Mononuclear cell (primary cell): ENCODE results near the gene RNF217. TPM values are rescaled to one million over a fixed set of nuclear protein-coding genes. Genes with fewer than 3 reads are reported as not detected.
"Not testable (repeated sequence)": the region's sequence is repeated elsewhere in the genome, so short reads cannot be mapped to it uniquely, and the experiment has no call there.

Source experiments
- H3K27me3 ChIP-seq: 2 replicates; pipeline ENCODE4 v1.6.0; 2011; ENCODE audit warnings: low read length, control low read depth; ENCODE audit not compliant: insufficient read depth
- H3K4me1 ChIP-seq: 2 replicates; pipeline ENCODE4 v1.5.1; 2011; ENCODE audit warnings: mild to moderate bottlenecking, low read length, control low read depth; ENCODE audit not compliant: insufficient read depth
- H3K4me3 ChIP-seq: 2 replicates; pipeline ENCODE4 v1.5.1; 2011; ENCODE audit warnings: mild to moderate bottlenecking, low read length, moderate library complexity
- H3K9me3 ChIP-seq: 2 replicates; pipeline ENCODE4 v1.5.1; 2011; ENCODE audit warnings: low read depth, mild to moderate bottlenecking, control low read depth, low read length
- total RNA-seq: library from RNA; depleted of rRNA; stranded (reverse); fragments of >200 nt; gene quantifications from one replicate; pipeline ENCODE4 v1.2.3, GENCODE V29; 2012

The RNF217 gene
- total RNA-seq, 1 donor = 2.0 TPM

DNA sequence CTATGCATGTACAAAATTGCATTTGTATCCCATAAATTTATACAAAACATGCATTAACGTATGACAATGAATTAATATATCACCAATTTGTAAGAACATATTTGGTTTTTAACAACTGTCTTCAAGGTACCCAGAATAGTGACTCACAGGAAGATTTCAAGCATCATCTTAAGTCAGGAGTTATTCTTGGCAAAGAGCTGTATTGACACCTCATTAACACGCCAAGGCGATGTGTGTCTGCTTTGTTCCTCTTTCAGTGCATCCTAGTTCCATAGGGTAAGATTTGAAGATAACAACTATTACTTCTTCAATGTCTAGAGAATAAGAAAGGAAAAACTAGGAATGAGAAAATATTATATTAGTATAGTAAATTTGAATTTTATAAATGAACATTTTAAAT, 155.6 kb downstream of the RNF217 start:
- H3K27me3 ChIP-seq = no peaks in the 10 kb centered on the region

DNA sequence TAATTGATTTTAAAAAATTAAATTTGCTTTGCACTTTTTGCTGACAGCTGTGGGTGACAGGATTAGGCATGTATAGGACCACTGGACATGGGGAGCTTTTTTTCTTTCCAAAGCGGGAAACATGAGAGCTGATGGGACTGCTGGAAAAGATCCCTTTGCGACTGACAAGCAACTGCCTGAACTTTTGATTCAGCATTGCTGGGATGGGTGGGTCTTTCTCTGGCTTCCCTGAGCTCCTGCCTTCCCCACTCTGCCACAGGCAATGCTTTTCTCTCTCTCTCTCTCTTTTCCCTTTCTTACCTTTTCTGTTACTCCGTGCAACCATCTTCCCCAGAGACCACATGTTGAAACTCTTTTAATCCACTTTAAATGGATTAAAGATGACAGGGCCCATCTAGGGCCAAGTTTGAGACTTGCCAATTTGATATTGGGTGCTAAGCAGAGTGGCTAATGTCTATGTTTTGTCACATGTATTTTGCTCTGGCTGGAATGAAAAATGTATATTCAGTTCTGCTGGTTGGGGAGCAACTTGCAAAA, 157.9 kb downstream of the RNF217 start:
- H3K27me3 ChIP-seq = no peaks in the 10 kb centered on the region
- H3K4me1 ChIP-seq = no peaks in the 10 kb centered on the region
- H3K4me3 ChIP-seq = no peak overlapping the region
- no peaks in the 10 kb centered on the region for H3K9me3 ChIP-seq

More for the DNA sequence above, 155.6 kb downstream of the RNF217 start:
- Histone ChIP-seq H3K9me3 (no peaks in the 10 kb centered on the region), H3K4me1 (no peaks in the 10 kb centered on the region), H3K4me3 (no peak overlapping the region)

DNA sequence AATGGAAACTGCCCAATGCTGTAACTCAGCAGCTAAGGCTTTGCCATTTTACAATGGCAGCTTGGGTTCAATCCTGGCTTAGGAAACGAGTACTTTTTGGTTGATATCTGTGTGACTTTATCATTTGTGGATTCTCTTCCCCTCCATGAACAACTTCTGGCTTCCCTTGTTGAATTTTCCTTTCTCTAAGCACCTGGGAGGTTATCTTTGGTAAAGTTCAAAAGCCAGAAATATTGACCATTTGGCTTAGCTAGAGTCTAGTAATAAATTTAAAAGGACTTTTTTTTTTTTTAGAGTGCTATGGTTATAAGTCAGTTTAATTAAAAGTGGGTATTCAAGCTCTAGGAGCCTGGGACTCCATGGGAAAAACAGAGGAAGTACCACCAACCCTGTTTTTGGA, 159.7 kb downstream of the RNF217 start:
- H3K4me1 ChIP-seq = no peaks in the 10 kb centered on the region
- H3K27me3 ChIP-seq = no peaks in the 10 kb centered on the region
- H3K4me3 ChIP-seq = no peak overlapping the region
- H3K9me3 ChIP-seq = no peaks in the 10 kb centered on the region

DNA sequence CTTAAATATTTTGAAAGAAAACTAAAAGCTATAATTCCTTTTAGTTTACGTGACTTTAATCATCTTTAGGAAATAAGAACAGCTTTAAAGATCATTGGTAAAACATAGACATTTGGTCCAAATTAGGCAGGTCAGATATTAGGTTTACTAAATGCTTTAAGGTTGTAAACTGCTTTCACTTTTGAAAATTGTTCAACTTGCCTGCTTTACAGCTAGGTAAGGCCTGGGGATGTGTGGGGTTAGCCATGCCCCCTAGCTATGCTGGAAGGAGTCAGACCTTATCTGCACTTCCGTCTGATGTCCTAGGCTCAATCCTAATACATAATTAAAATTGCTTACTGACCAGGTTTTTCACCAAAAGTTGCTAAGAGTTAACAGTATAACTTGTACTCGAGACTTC, 160.8 kb downstream of the RNF217 start:
- Histone ChIP-seq H3K27me3 (no peaks in the 10 kb centered on the region), H3K4me1 (no peaks in the 10 kb centered on the region), H3K9me3 (no peaks in the 10 kb centered on the region), H3K4me3 (no peak overlapping the region)

DNA sequence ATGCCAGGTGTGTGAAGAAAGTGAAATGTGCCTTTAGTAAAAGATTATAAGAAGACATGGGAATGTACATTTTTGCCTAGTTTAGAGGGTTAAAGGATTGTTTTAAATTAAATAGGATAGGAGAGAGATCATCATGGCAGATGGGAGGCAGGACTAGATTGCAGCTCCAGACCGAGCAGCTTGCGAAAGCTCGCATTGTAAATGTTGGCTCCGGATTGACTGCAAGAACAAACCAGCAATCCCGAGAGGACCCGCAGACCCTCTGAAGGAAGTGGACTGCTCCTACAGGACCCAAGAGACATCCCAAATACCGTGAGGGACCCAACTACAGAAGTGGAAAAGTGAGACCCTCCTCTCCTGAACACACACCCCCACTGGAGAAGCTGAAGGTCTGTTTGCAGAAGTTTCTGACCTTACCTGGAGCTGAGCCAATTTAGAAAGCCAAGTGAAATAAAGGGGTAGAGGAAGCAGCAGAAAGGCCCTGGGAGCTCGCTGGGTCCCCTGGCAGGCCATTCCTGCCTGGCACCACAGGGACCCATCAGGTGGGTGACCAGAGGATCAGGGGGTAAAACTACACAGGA, 161.3 kb downstream of the RNF217 start:
- H3K4me3 ChIP-seq = no peak overlapping the region
- no peaks in the 10 kb centered on the region for H3K4me1 ChIP-seq
- no peaks in the 10 kb centered on the region for H3K27me3 ChIP-seq
- no peaks in the 10 kb centered on the region for H3K9me3 ChIP-seq

DNA sequence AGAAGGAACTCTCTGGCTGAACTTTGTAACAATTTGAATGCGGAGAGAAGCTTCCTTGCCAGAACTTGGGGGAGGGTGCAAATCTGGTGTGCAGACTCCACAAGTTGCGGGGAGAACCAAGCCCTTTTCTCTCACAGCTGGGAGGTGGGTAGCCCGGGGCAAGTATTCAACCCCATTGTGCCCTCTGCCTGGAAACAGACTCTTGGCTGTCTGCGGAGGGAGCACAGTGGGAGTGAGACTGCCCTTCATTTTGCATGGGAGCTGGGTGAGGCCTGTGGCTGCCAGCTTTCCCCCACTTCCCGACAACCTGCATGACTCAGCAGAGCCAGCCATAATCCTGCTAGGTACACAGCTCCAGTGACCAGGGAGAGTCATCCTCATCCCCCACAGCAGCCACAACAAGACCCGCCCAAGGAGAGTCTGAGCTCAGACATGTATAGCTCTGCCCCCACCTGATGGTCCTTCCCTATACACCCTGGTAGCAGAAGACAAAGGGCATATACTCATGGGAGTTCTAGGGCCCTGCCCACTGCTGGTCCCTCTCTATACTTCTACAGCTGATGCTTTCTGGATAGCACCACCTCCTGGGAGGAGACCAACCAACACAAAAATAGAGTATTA, 161.9 kb downstream of the RNF217 start:
- H3K4me3 ChIP-seq = no peak overlapping the region
- no peaks in the 10 kb centered on the region for H3K9me3 ChIP-seq
- no peaks in the 10 kb centered on the region for H3K27me3 ChIP-seq
- no peaks in the 10 kb centered on the region for H3K4me1 ChIP-seq

DNA sequence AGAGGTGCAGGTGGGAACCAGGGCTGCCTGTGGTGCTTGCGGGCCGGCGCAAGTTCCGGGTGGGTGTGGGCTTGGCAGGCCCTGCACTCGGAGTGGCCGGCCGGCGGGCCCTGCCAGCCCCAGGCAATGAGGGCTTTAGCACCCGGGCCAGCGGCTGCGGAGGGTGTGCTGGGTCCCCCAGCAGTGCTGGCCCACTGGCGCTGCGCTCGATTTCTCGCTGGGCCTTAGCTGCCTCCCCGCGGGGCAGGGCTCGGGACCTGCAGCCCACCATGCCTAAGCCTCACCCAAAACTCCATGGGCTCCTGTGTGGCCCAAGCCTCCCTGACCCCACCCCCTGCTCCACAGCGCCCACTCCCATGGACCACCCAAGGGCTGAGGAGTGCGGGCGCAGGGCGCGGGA, 163.6 kb downstream of the RNF217 start:
- H3K4me3 ChIP-seq, H3K4me1 ChIP-seq, H3K9me3 ChIP-seq, H3K27me3 ChIP-seq: not testable (repeated sequence)

DNA sequence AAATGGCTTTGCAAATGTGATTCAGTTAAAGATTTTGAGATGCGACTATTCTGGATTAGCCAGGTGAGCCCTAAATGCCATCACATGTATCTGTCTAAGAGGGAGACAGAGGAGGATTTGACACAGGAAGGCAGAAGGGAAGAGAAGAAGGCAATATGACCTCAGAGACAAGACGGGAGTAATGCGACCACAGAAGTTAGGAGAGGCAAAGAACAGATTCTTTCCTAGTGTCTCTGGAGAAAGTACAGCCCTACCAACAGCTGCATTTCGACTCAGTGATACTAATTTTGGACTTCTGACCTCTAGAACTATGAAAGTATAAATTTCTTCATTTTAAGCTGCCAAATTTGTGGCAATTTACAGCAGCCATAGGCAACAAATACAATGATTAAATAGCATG, 167.1 kb downstream of the RNF217 start:
- Histone ChIP-seq H3K27me3 (peaks cover 3% of the 10 kb centered on the region), H3K9me3 (no peaks in the 10 kb centered on the region), H3K4me3 (no peak overlapping the region), H3K4me1 (no peaks in the 10 kb centered on the region)

DNA sequence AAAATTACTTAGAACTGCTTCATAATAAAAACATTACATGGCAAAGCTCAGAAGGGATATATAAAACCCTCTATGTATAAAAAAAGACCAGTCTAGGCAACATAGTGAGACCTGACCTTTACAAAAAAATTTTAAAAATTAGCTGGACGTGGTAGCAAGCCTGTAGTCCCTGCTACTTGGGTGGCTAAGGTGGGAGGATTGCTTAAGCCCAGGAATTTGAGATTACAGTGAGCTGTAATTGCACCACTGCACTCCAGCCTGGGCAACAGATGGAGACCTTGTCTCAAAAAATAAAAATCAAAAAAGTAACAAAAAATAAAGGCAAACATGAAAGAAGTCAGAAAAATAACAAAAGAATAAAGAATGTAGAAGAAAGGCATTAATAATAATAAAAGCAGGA, 169.8 kb downstream of the RNF217 start:
- Histone ChIP-seq H3K4me1 (no peaks in the 10 kb centered on the region), H3K9me3 (no peaks in the 10 kb centered on the region), H3K4me3 (no peak overlapping the region), H3K27me3 (peaks cover 3% of the 10 kb centered on the region)

DNA sequence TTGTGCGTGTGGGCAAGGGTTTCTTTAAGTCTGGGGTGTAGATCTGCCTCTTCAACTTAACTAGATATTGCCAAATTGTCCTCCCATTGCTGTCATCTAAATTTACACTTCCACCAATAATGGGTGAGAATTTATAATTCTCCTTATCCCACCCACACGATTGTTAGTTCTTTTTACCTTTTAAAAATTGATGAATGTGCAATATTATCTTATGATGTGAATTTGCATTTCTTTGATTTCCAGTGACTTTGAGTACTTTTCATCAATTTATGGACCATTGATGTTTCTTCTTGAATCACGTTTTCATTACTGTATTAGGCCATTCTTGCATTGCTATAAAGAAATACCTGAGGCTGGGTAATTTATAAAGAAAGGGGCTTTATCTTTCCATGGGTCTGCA, 174.1 kb downstream of the RNF217 start:
- Histone ChIP-seq H3K4me3 (no peak overlapping the region), H3K9me3 (no peaks in the 10 kb centered on the region), H3K27me3 (no peaks in the 10 kb centered on the region), H3K4me1 (no peaks in the 10 kb centered on the region)

DNA sequence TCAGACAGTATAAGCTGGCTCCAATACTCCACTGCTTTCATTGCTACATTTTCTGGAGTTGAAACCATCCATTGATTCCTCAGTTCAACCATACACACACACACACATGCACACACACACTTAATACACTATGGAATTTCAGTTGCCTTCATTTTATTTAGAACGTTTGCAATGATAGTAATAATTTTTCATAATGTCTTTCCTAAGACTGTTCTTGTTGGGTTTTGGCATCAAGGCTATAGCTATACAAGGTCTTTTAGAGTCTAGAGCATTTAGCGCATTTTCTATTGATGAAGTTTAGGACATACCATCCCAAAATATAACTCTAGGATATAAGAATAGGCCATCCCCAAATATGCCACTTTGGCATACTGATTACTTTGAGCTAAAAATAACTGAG, 175.8 kb downstream of the RNF217 start:
- Histone ChIP-seq H3K4me3 (no peak overlapping the region), H3K9me3 (no peaks in the 10 kb centered on the region), H3K27me3 (no peaks in the 10 kb centered on the region), H3K4me1 (no peaks in the 10 kb centered on the region)

DNA sequence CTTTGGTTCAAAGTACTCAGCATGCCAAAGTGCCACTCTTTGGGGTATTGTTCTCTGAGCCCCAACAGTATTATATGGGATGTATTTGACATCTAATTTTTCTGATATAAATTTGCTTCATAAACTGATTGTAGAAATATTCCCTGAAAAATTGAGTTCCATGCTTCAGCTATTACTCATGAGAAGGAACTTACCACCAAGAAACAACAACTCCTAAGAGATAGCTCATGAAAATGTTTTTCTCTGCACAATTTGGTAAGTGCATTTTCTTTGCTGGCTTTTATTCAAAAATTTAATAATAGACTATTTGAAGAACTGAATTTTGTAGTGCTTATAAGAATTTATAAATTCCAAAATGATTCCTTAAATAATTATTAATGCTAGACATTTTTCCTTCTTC, 178.6 kb downstream of the RNF217 start:
- no peaks in the 10 kb centered on the region for H3K27me3 ChIP-seq
- no peak overlapping the region for H3K4me3 ChIP-seq

More for the DNA sequence above, 178.6 kb downstream of the RNF217 start:
- Histone ChIP-seq H3K4me1 (no peaks in the 10 kb centered on the region), H3K9me3 (no peaks in the 10 kb centered on the region)

Other genes with a start within 250 kb of the RNF217 start
- gene TPD52L1, start 191.3 kb downstream of the RNF217 start, total RNA-seq = 0.31 TPM